ENCODE measurements around the gene ACP1.
A peak's percentile ranks its signal among the peaks of the same experiment; 100 is the strongest.

Gene ACP1

DNA sequence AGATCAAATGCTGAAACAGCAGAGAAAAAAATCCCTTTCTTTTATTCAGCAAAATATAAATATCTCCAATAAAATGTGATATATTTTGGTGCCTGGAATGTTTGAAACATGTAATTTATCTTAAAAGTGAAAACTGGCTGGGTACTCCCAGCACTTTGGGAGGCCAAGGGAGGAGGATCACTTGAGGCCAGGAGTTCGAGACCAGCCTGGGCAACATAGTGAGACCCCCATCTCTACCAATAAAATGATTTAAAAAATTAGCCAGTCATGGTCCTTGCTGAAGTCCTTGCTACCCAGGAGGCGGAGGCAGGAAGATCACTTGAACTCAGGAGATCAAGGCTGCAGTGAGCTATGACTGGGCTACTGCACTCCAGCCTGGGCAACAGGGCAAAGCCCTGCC, 9.6 kb upstream of the ACP1 start:
- no peak for DNase-seq (ENCODE audit: low read depth in 3 of 3)

DNA sequence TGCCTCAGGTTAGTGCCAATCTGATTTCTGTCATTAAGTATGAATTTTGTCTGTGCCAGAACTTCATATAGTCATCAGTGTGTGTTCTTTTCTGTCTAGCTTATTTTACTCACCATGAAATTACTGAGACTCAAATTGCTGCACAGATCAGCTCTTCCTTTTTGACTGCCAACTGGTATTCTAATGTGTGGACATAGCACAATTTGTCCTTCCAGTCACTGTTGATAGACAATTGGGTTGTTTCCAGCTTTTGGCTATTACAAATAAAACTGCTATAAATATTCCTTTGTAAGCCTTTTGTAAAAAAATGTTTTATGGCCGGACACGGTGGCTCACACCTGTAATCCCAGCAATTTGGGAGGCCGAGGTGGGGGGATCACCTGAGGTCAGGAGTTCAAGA, 8.7 kb upstream of the ACP1 start:
- no peak for DNase-seq (ENCODE audit: low read depth in 3 of 3)

DNA sequence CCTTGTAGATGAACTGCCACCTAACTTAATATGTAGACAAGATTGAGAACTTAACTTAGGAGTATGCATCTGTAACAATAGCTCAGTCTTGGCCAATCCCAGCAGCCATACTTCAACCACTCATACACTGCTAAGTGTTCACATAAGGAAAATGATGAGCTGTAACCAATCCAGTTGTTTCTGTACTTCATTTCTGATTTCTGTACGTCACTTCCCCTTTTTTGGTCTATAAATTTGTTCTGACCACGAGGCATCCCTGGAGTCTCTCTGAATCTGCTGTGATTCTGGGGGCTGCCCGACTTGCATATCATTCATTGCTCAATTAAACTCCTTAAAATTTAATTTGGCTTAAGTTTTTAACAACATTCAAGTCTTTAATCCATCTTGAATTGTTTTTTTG, 7.3 kb upstream of the ACP1 start:
- DNase-seq (ENCODE audit: low read depth in 3 of 3) = no peak

DNA sequence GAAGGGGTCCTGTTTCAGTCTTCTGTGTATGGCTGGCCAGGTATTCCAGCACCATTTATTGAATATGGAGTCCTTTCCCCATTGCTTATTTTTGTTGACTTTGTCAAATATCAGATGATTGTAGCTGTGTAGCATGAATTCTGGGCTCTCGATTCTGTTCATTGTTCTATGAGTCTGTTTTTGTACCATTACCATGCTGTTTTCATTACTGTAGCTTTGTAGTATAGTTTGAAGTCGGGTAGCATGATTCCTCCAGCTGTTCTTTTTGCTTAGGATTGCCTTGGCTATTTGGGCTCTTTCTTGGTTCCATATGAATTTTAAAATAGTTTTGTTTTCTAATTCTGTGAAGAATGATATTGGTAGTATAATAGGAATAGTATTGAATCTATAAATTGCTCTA, 6.9 kb upstream of the ACP1 start:
- no peak for DNase-seq (ENCODE audit: low read depth in 3 of 3)

DNA sequence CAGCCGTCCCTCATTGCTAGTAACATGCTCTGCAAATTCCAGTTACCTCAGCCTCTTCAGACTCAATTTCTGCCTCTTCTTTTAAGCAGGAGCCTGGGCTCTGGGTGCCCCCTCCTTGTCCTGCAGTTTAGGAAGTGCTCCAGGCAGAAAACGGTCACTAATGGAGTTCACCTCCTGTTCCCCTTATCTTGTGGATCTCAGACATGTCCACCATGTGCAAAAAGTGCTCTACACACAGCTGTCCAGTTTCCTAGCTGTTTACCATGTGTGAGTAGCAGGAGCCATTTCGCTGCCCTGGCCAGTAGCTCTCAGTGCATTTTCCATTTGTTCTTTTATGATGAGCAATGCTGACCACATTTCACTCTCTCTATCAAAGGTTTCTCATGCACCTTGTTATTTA, 5.8 kb upstream of the ACP1 start:
- no peak for DNase-seq (ENCODE audit: low read depth in 3 of 3)

DNA sequence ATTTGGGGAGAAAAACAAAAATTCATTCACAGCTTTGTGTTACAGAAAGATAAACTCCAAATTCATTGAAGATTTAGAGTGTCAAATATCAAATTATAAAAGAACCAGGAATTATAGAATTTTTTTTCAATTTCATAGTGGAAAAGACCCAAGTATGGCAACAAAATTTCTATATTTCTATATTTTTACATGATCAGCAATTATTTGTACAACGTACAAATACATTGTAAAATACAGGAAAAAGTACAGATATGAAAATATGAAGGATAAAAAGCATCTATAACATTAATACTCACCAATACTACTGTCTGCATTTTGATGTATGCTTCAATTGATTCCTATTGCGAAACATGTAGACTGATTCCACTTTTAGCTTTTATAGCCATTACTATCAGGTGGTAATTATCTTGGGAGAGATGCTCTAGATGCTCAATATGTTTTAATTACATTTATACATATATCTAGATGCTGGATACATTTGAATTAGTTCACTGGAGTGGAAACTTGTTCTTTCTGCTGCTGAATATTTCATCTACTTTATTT, 4.9 kb upstream of the ACP1 start:
- no peak for DNase-seq (ENCODE audit: low read depth in 3 of 3)

DNA sequence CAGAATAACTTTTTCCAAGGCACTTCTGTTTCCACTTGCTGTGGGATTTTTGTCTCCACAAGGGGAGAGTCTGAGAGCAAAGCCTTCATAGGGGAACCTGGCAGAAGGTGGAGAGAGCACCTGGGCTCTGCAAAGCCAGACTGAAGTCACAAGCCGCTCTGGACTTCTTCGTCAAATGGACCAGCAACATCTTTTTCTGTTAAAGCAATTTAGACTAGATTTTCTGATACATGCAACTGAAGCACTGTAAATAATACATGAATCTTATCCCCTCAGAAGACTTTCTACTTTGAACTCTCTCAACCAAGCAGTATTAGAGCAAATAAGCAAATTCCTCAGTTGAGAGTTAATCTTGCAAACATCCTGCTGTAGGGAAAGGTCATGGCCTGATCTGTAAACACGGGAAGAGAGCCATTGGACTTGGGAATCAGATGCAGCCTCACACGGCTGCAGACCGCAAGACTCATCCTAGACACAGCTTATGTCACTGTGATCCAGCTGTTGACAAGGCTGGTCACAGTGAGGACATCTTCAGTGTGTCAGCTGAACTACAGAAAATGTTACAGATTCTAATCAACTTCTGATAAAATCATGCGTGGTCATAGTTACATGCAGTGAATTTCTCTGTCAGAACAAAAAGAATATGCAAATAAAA, 4.1 kb upstream of the ACP1 start:
- no peak for DNase-seq (ENCODE audit: low read depth in 3 of 3)

DNA sequence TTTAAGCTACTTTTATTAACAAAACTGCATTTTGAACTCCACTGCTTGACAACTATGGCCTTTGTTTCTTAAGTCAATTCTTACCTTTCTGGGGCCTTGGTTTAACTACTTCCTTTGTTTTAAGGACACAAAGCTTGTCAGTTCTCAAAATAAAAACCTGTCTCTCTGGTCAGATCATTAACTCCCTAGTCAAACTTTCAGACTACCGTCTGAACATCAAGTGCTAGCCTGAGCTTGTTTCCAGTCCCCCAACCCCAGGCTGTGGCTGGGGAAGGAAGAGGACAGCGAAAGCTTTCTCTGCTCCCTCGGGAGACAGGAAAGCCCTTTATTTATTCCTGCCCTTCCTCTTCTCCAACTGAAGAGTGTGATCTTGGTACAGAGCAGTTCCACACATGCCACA, 2.6 kb upstream of the ACP1 start:
- DNase-seq (ENCODE audit: low read depth in 3 of 3) = no peak

DNA sequence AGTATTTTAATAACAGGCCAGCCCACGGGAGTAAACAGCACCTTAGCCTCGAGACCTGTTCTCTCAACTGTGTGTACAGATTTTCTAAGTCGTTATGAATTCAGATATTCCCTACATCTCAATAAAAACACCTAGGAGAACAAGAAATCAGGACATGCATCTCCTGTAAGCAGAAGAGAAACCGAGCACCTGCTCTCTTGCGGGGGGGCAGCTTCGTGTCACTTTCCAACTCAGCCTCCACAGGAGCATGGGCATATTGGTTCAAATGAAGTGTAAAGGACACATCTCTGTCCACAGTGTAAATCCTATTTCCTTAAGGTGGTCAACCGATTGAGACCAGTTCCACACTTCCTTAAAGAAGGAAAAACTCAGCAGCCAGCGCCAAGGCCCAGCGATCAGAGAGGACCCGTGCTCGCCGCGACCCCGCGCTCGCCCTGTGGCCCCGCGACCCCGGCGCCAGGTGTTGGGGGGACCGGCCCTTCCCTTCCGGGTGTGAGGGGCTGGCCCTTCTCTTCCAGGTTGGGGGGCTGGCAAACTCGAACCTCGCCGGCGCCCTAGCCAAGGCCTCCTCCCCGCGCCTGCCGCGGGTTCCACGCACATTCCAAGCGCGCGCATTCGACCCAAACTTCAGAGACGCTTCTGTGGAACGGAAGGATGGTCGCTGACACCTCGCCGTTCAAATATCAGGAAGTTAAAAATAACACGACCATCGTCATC, 1.6 kb upstream of the ACP1 start:
- no peak for DNase-seq (ENCODE audit: low read depth in 3 of 3)

DNA sequence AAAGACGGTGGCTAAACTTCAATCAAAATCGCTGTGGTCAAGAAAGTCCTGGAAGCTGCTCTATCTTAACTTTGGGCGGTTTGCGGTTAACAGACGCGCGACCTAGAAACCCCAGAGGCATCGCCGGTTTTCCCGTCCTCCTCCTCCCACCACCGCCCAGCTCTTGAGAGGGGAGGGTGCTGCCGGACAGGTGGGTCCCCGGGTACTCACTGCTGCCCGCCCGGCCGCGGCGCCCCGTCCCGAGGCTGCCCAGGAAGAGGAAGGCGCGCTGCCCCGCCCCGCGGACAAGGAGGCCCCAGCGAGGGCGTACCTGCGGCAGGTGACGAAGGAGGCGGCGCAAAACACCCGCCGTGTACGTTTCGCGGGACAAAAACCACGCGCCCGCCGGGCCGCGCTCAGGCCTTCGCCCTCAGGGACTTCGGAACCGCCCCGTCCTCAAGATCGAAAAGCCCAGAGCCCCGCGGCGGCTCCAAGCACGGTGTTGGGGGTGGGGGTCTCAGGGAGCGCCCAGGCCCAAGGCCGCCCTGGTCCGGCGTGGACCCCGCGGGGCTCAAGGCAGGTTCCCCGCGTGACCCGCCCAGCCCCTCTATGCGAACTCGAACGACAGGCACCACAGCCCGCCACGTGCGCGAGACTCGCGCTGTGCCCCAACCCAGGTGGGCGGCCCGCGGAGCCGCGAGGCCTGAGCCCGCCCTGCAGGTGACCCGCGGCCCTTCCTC, 814 bp upstream of the ACP1 start, which contains the start of gene SH3YL1:
Gene SH3YL1 (minus strand): TSS at position 259 of the 719 bp plus-strand sequence. CDS start 48 bp downstream, at position 211.
- DNase-seq (ENCODE audit: low read depth in 3 of 3) = peak in 2 of 3 experiments; percentile 11 to 21

DNA sequence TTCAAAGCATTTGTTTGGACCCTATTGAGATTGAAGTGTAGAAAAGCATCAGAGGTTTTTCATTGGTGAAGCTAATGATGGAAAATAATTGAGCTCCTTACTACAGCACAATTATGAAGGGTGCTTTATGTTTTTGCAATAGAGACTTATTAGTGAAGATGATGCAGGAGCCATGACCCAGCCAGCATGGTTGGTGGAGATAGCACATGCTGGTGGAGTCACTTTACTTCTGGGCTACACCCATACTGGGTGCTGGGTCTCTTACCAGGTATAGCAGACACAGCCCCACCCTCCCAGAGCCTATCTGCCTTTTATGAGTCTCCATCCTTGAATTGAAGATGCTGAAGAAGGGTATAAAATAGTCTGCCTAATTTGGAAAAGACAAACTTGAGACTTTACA, 3.6 kb downstream of the ACP1 start:
- no peak for DNase-seq (ENCODE audit: low read depth in 3 of 3)

DNA sequence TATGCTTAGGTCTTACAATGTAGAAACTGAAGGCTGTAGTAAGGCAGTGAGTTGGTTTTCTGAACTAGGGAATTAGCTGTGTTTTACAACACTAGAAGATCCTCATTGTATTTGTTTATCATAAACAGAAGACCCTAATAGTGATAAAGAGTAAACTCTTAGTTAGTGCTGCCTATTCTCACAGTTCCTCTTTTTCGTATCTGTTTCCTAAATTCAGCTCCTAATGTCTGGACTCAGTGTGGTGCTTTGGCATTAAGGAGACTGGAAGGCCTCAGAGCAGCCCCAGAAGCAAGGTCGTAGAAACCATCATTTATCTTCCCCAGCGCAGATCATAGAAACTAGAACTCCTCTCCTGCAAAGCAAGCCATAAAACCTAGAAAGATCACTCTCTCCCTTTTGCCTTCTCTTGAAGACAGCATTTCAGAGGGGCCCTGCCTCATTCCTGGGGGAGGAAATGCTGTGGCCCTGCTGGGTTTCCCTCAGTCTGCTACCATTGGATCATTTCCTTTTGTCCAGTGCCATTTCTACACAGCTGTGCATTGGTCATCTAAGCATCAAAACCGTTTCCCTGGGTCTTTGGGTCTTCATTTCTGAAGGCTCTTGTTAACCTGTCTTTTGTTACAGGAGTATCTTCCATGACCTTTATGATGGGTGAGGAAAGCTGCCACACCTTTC, 4.7 kb downstream of the ACP1 start:
- no peak for DNase-seq (ENCODE audit: low read depth in 3 of 3)

DNA sequence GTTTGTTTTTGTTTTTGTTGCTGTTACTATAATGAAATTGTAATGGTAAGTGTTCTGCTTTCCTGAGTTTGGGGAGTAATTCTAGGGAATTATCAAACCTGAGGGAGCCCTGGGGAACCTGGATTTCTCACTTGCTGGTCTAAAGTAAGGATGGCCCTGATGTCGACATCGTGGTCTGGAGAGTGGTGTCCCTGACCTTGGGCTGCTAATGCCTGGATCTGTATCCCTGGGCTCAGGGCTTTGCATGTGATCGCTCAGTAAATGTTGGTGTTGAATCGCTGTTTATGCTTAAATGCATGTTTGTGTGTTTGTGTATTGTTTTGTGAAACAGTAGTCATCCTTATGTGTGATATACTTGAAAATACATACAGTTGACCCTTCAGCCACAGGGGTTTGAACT, 6.1 kb downstream of the ACP1 start:
- DNase-seq (ENCODE audit: low read depth in 3 of 3) = no peak

DNA sequence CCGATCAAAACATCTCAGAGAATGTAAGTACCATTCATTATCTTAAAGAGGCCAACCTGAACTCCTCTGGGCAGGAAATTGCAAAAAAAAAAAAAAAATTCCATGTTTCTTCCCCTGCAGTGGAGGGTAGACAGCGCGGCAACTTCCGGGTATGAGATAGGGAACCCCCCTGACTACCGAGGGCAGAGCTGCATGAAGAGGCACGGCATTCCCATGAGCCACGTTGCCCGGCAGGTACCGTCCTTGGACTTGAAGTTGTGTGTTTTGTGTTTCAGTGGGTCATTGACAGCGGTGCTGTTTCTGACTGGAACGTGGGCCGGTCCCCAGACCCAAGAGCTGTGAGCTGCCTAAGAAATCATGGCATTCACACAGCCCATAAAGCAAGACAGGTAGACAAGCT, 7.2 kb downstream of the ACP1 start:
- DNase-seq (ENCODE audit: low read depth in 3 of 3) = no peak

DNA sequence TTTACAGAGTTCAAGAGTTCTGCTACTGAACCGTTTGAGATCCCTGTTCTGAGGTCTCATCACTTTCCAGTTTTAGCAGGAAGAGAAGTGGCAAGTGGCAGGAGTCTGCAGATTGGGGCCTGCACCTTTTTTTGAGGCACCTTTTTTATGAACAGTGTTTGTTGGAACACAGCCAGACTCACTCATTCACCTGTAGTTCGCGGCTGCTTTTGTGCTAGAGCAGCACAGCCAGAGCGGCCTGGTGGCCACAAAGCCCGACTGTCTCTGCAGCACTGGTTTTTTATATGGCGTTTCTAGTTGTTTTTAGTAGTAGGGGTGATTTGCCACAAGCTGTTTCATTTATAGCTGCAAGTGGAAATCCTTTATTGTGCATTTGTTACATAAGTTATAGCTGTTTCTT, 8.6 kb downstream of the ACP1 start:
- no peak for DNase-seq (ENCODE audit: low read depth in 3 of 3)

DNA sequence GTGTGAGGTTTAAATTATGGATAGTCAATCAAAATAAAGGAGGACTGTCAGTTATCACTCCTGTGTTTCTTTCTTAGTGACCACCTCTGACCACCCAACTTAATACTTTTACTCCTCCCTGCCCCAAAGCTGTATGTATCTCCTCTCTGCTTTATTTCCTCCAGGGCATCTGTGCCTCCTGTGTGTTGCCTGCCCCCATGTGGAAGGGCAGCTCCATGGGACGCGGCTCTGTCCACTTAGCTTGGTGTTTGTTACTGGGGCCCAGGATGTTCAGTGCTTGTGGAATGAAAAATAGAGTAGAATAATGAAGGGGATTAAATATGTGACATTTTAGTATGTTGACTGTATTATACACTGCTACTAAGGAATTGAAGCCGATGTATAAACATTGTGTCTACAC, 9.8 kb downstream of the ACP1 start:
- DNase-seq (ENCODE audit: low read depth in 3 of 3) = no peak

DNA sequence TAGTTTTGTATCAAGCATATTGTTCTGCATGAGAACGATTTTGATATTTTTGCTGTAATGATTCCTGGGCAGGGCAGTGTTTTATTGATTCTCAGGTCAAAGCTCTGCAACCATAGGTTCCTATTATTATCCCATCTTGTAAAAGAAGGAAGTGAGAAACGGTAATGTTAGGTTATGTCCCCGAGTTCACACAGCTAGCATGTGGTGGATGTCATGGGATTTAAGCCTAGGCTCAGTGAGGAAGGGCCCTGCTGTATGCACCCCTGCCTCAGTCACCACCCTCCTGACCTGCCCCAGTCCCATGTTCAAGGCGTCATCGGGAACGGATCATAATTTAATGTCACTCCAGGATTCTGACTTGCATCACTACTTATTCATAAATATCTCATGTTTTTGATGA, 10.7 kb downstream of the ACP1 start:
- DNase-seq (ENCODE audit: low read depth in 3 of 3) = no peak

DNA sequence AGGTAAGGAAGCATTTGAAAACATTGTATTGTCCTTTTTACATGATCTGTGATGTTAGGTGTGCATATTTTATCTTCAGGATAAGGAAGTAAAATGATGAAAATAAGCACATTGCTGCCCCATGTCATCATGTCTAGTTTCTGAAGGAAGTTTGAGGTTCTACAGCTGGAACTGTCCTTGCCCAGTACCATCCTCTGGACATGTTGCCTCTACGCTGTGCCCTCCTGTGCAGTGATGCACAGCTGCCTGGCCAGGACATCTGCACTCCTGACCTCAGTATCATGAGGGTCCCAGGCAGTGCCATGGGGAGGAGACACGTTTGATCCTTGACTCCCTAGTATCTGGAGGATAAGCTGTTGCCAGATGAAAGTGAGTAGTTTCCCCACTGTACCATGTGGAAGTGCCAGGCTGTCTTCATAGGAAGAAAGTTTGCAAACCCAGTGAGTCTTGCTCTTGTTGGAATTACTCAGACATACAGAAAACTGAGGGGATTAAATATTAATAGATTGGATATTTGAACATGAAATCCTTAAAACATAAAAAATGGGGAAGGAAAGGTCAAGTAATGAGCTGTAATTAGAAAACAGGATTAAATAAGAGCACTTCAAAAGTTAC, 13.7 kb downstream of the ACP1 start:
- no peak for DNase-seq (ENCODE audit: low read depth in 3 of 3)

DNA sequence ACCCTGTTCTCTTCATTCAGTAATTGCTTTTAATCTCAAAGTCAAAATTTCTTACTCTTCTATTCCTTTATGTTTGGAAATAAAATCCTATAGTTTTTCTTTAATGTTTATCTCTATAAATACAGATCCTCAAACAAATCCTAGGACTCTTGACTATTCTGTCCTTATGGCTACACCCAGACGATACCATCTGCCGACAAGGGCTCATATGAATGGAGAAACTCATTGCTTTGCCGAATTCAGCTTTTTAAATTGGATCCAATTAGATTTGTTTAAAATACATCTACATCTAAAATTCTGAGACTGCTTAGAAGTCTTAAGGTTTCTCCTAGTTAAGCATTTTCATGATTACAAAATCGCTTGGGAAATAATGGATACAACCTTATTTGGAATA, 14.2 kb downstream of the ACP1 start:
- DNase-seq (ENCODE audit: low read depth in 3 of 3) = no peak

DNA sequence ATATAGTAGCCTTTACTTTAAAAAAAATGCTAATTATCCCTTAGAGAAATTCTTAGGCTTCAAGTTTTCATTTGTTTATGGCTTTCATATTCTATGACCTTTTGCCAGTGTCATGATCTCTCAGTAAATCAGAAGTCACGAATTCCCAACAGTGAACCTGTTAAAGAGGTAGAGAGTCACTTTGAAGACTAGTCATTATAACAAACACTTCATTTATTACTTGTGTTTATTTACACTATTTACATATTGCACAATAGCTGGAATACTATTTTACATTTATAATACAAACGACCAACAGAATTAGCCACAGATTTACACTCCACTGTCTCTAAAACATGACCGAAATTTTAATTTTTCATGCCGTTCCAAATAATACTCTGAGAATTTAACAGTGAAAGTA, 14.6 kb downstream of the ACP1 start:
- no peak for DNase-seq (ENCODE audit: low read depth in 3 of 3)

DNA sequence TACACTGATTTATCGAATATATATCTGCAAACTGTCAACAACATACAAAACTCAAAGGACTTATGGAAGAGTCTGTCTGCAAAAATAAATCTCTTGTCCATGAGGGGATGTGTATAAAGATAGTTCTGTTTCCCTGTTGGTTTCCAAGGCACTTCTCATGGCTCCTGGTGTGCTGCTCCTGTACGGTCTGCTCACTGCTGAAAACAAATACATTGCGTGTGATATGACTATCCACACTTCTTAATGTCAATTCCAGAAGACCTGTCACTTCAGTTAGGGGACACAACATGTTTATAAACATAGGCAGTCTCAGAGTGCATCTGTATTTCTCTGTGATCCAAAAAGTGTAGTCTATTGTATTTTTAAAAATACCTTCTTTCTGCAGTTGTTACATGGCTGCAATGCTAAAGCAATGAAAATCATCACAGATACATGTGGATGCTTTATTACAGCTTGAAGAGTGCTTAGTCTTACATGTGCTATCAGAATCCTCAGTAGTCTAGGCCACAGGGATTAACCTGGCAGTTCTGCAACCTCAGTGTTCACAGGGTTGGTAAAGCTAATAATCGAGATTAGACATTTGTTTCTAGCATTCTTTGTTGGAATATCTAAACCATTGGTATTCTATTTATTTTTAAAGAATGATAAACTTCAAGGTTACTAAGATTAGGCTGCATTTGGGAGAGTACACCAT, 15.4 kb downstream of the ACP1 start:
- DNase-seq (ENCODE audit: low read depth in 3 of 3) = no peak

Measured in stimulated activated CD4-positive, alpha-beta T cell treated with anti-CD3 and anti-CD28 coated beads, TNF-alpha, amount 100 ng/mL, for 24 hours (primary cell).